B cell (primary cell): ENCODE measurements around the gene ZNF639. TPM values are rescaled to one million over a fixed set of nuclear protein-coding genes. Genes with fewer than 3 reads are reported as not detected.
"Not testable (repeated sequence)": the region's sequence is repeated elsewhere in the genome, so short reads cannot be mapped to it uniquely, and the experiment has no call there.

Experiments
- ATAC-seq: fragments of 200-7000 bp; cut with Tn5 transposase; one replicate; pipeline ENCODE4 v1.10.0; 2021; ENCODE audit warnings: low read depth, mild to moderate bottlenecking, moderate number of reproducible peaks, moderate library complexity
- CTCF ChIA-PET: fragments of 350-600 bp; sonication (Branson Sonifier 250); formaldehyde crosslinking; loops from one replicate; lab custom pipeline; 2021; ENCODE audit warnings: antibody characterized with exemption, inconsistent platforms; lab: Charles Lee
- POLR2A ChIA-PET: fragments of 350-600 bp; sonication (Branson Sonifier 250); formaldehyde crosslinking; loops from one replicate; lab custom pipeline; 2021; ENCODE audit warnings: antibody characterized with exemption; lab: Charles Lee
- DNase-seq: peaks from one replicate; pipeline ENCODE4 v3.0.0; 2013
- H2AFZ ChIP-seq: 2 replicates; pipeline ENCODE4 v1.6.1; 2012; ENCODE audit warnings: mild to moderate bottlenecking, low read depth, low read length; ENCODE audit not compliant: insufficient read depth, poor library complexity, severe bottlenecking
- H3K27ac ChIP-seq, 2 donors: 1 replicate in 1 of 2; 2 replicates in 1 of 2; pipeline ENCODE4 v1.5.1; 2012 to 2013; ENCODE audit warnings: low read length in 2 of 2, mild to moderate bottlenecking in 2 of 2, moderate library complexity in 1 of 2
- H3K27me3 ChIP-seq, 4 experiments: fragments of 200-600 bp in 1 of 4; sonication (generic) in 1 of 4; replicated peaks in 1 of 4; 1 replicate in 2 of 4; 2 replicates in 2 of 4; pipeline versions ENCODE4 v1.6.1 to v1.7.0; 2013 to 2016; ENCODE audit warnings: low read length in 3 of 4, mild to moderate bottlenecking in 2 of 4, mixed read lengths in 1 of 4, moderate library complexity in 1 of 4; ENCODE audit not compliant: insufficient read depth in 4 of 4, control insufficient read depth in 3 of 4; ENCODE audit errors: control extremely low read depth in 1 of 4
- H3K36me3 ChIP-seq, 2 experiments: replicated peaks in 1 of 2; 1 replicate in 1 of 2; 2 replicates in 1 of 2; pipeline versions ENCODE4 v1.6.1 to v1.7.1; 2013; ENCODE audit warnings: low read length in 1 of 2; ENCODE audit not compliant: insufficient read depth in 2 of 2, control insufficient read depth in 1 of 2; ENCODE audit errors: control extremely low read depth in 1 of 2, extremely low read depth in 1 of 2
- H3K4me1 ChIP-seq, 2 donors: fragments of 200-600 bp in 1 of 2; sonication (generic) in 1 of 2; 1 replicate in 1 of 2; 2 replicates in 1 of 2; pipeline versions ENCODE4 v1.5.1 to v1.6.1; 2013 to 2017; ENCODE audit warnings: low read length in 2 of 2; ENCODE audit not compliant: control insufficient read depth in 2 of 2, insufficient read depth in 2 of 2
- H3K4me2 ChIP-seq: replicated peaks from 2 replicates; pipeline ENCODE3; 2012; ENCODE audit warnings: mild to moderate bottlenecking, low read depth, low read length; ENCODE audit not compliant: poor library complexity, severe bottlenecking
- H3K4me3 ChIP-seq, 5 experiments: fragments of 200-600 bp in 1 of 5; sonication (generic) in 1 of 5; 1 replicate in 3 of 5; 2 replicates in 2 of 5; pipeline versions ENCODE4 v1.5.1 to v1.7.0; 2011 to 2016; ENCODE audit warnings: low read length in 4 of 5, mild to moderate bottlenecking in 4 of 5, low read depth in 2 of 5, control low read depth in 1 of 5, moderate library complexity in 1 of 5; ENCODE audit not compliant: insufficient read depth in 1 of 5; ENCODE audit errors: control extremely low read depth in 1 of 5, extremely low read depth in 1 of 5
- H3K79me2 ChIP-seq: fragments of 200-600 bp; sonication (generic); one replicate; pipeline ENCODE4 v1.6.0; 2016; ENCODE audit warnings: low read length; ENCODE audit not compliant: control insufficient read depth, insufficient read depth
- H3K9ac ChIP-seq: fragments of 200-600 bp; sonication (generic); 2 replicates; pipeline ENCODE4 v1.6.1; 2017; ENCODE audit warnings: mild to moderate bottlenecking, low read length, moderate library complexity
- H3K9me3 ChIP-seq, 3 donors: one replicate each; pipeline versions ENCODE4 v1.6.1 to v1.7.1; 2013; ENCODE audit warnings: low read length in 2 of 3; ENCODE audit not compliant: control insufficient read depth in 2 of 3, insufficient read depth in 1 of 3; ENCODE audit errors: control extremely low read depth in 1 of 3
- H4K20me1 ChIP-seq: 2 replicates; pipeline ENCODE4 v1.6.0; 2012; ENCODE audit warnings: mild to moderate bottlenecking, low read length; ENCODE audit not compliant: insufficient read depth, control insufficient read depth, poor library complexity, severe bottlenecking
- H3K27ac Mint-ChIP-seq: one replicate; pipeline ENCODE4 v1.8.0; 2021; ENCODE audit warnings: mixed read lengths
- H3K27me3 Mint-ChIP-seq: one replicate; pipeline ENCODE4 v1.8.0; 2021; ENCODE audit warnings: mixed read lengths
- H3K4me1 Mint-ChIP-seq: one replicate; pipeline ENCODE4 v1.8.0; 2021; ENCODE audit warnings: mixed read lengths
- H3K4me3 Mint-ChIP-seq: one replicate; pipeline ENCODE4 v1.8.0; 2021; ENCODE audit warnings: mixed read lengths
- H3K9me3 Mint-ChIP-seq: one replicate; pipeline ENCODE4 v1.8.0; 2022; ENCODE audit warnings: mixed read lengths; ENCODE audit not compliant: insufficient read depth
- CTCF ChIP-seq: fragments of 200-600 bp; IDR thresholded peaks from one replicate; pipeline ENCODE4 v1.8.0; 2022; ENCODE audit warnings: antibody characterized with exemption, mild to moderate bottlenecking
- EZH2 ChIP-seq: IDR thresholded peaks from 2 replicates; pipeline ENCODE4 v1.6.1; 2012; ENCODE audit warnings: borderline replicate concordance, low read depth, mild to moderate bottlenecking, moderate library complexity, low read length; ENCODE audit not compliant: insufficient read depth, poor library complexity, severe bottlenecking
- WGBS: methylation state at CpG from one replicate; pipeline ENCODE4 v1.1.5; 2013; ENCODE audit warnings: missing lambda C conversion rate; ENCODE audit not compliant: insufficient coverage; 5-methylcytosine and 5-hydroxymethylcytosine counted together
- intact Hi-C: fragments of 100-400 bp; cut with micrococcal nuclease; formaldehyde crosslinking; loops from one replicate; pipeline ENCODE4 v1.10.0; 2022
- polyA plus RNA-seq: library from polyadenylated mRNA; depleted of rRNA; stranded (reverse); fragments of >200 nt; gene quantifications from 2 replicates; pipeline ENCODE4 v1.2.3, GENCODE V29; 2012
- total RNA-seq, 2 donors: library from RNA; stranded (reverse); fragments of 120-200 nt in 1 of 2; gene quantifications; 1 replicate in 1 of 2; 2 replicates in 1 of 2; pipeline versions ENCODE4 v1.2.3 to v1.2.4, GENCODE V29; 2013 to 2022

ZNF639 gene
- total and polyA plus RNA-seq, 2 donors (not counting 1 experiment from before 2014, with no cell fraction given): 22.4 to 39.8 TPM

DNA sequence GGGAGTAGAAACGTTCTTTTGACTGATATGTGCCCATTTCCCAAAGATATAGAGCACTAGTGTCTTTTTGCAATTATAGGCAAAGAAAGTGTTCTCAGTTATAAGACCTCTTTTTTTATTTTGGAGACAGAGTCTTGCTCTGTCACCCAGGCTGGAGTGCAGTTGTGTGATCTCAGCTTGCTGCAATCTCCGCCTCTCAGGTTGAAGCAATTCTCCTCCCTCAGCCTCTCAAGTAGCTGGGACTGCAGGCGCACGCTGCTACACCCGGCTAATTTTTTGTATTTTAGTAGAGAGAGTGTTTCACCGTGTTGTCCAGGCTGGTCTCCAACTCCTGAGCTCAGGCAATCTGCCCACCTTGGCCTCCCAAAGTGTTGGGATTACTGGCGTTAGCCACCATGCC lies 20.7 kb upstream of the ZNF639 start:
- no peak overlapping the region for H3K4me3 ChIP-seq
- TF ChIP-seq EZH2 (no peak), CTCF (no peak)
- H3K9ac ChIP-seq: no peak overlapping the region
- ChIA-PET POLR2A (no interaction called here), CTCF (interaction anchor here (1.1 kb wide), 1 partner anchor 26 kb away, joined by 5 read pairs; no protein-coding TSS in a partner anchor)
- H3K9me3 ChIP-seq: no peaks in the 10 kb centered on the region
- Mint-ChIP-seq H3K9me3 (peaks cover 4% of the 10 kb centered on the region), H3K4me3 (no peak overlapping the region), H3K27me3 (no peaks in the 10 kb centered on the region), H3K27ac (no peak overlapping the region), H3K4me1 (peaks cover 2% of the 10 kb centered on the region)
- no peak overlapping the region for H3K27ac ChIP-seq
- ATAC-seq (no peak), DNase-seq (no peak)
- no peaks in the 10 kb centered on the region for H4K20me1 ChIP-seq
- no peaks in the 10 kb centered on the region for H3K79me2 ChIP-seq
- H2AFZ ChIP-seq: no peak overlapping the region
- no peaks in the 10 kb centered on the region for H3K36me3 ChIP-seq
- H3K4me2 ChIP-seq: no peak overlapping the region
- 100% methylated on average over 1 of the region's 7 CpGs for WGBS
- H3K27me3 ChIP-seq: no peaks in the 10 kb centered on the region
- H3K4me1 ChIP-seq: no peaks in the 10 kb centered on the region
- intact Hi-C loops: no loop called here

DNA sequence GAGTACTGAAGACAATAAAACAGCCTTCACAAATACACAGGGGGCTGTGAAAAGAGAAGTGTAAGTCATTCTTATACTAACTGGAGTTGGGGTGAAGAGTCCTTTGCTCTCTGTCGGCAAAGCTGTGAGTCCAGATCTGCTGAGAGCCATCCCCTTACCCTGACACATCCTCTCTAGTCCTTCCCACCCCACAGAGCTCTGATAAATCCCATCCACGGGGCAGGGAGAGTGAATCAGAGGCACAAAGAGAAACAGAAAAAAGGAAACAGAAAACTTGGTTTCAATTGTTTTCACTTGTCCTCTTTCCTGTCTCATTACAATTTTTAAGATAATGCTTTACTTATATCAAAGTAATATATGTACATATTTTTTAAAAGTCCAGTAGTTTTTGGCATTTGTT lies 18.2 kb upstream of the ZNF639 start:
- ATAC-seq (no peak), DNase-seq (no peak)
- no peaks in the 10 kb centered on the region for H3K36me3 ChIP-seq
- Mint-ChIP-seq H3K9me3 (no peaks in the 10 kb centered on the region), H3K4me3 (no peak overlapping the region), H3K27me3 (no peaks in the 10 kb centered on the region), H3K4me1 (peaks cover 6% of the 10 kb centered on the region), H3K27ac (no peak overlapping the region)
- intact Hi-C loops: loop anchor here (5.0 kb wide), 1 partner anchor 37 kb away; no protein-coding TSS in a partner anchor
- H3K9me3 ChIP-seq: no peaks in the 10 kb centered on the region
- no peak overlapping the region for H3K9ac ChIP-seq
- ChIA-PET CTCF (interaction anchor here (3.8 kb wide), 1 partner anchor 11 kb away, joined by 17 read pairs; no protein-coding TSS in a partner anchor), POLR2A (no interaction called here)
- peak overlapping the region; percentile 63 for H2AFZ ChIP-seq
- no peaks in the 10 kb centered on the region for H4K20me1 ChIP-seq
- H3K27ac ChIP-seq: no peak overlapping the region
- no CpG with 5 or more reads among the region's 2 CpGs for WGBS
- H3K4me3 ChIP-seq: no peak overlapping the region
- no peak for TF ChIP-seq CTCF
- no peak for TF ChIP-seq EZH2
- H3K4me2 ChIP-seq: no peak overlapping the region
- H3K27me3 ChIP-seq: no peaks in the 10 kb centered on the region
- peaks cover 10 to 12% of the 10 kb centered on the region in 2 donors for H3K4me1 ChIP-seq
- no peaks in the 10 kb centered on the region for H3K79me2 ChIP-seq

DNA sequence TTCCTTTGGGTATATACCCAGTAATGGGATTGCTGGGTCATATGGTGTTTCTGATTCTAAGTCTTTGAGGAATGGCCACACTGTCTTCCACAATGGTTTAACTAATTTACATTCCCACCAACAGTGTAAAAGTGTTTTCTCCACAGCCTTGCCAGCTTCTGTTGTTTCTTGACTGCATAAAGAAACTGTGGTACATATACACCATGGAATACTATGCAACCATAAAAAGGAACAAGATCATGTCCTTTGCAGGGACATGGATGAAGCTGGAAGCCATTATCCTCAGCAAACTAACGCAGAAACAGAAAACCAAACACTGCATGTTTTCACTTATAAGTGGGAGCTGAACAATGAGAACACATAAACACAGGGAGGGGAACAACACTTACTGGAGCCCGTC lies 15.5 kb upstream of the ZNF639 start:
- POLR2A ChIA-PET, H3K4me2 ChIP-seq, ATAC-seq, H3K36me3 ChIP-seq, H3K9me3 ChIP-seq, H2AFZ ChIP-seq, H3K27me3 ChIP-seq, DNase-seq, H3K27me3 Mint-ChIP-seq, H3K79me2 ChIP-seq, H4K20me1 ChIP-seq, H3K9me3 Mint-ChIP-seq, H3K27ac Mint-ChIP-seq, H3K4me1 Mint-ChIP-seq, H3K27ac ChIP-seq, H3K4me3 Mint-ChIP-seq, H3K4me3 ChIP-seq, H3K9ac ChIP-seq: not testable (repeated sequence)
- intact Hi-C loops: loop anchor here (5.0 kb wide), 1 partner anchor 40 kb away; no protein-coding TSS in a partner anchor
- CTCF ChIA-PET: interaction anchor here (1.3 to 3.8 kb wide), 4 partner anchors 8 to 292 kb away, joined by 3 to 17 read pairs (median 5); no protein-coding TSS in a partner anchor
- 100% methylated on average over 1 of the region's 2 CpGs for WGBS
- H3K4me1 ChIP-seq: peaks cover 15 to 17% of the 10 kb centered on the region in 2 donors
